Karpas-422 (cell line): Measurements from ENCODE around the gene INVS. TPM values are rescaled to one million over a fixed set of nuclear protein-coding genes. Genes with fewer than 3 reads are reported as not detected.

ENCODE experiments used
- DNase-seq: peaks from one replicate; pipeline ENCODE4 v3.0.0-alpha.2; 2015
- H2AFZ ChIP-seq: fragments of 200-600 bp; sonication (generic); 2 replicates; pipeline ENCODE4 v1.6.1; 2014; ENCODE audit warnings: antibody characterized with exemption, low read length, mixed read lengths
- H3K27ac ChIP-seq: fragments of 200-600 bp; sonication (generic); 2 replicates; pipeline ENCODE4 v1.5.1; 2014; ENCODE audit warnings: mild to moderate bottlenecking, low read length, moderate library complexity
- H3K27me3 ChIP-seq: fragments of 200-600 bp; sonication (generic); 2 replicates; pipeline ENCODE4 v1.6.1; 2014; ENCODE audit warnings: low read length, mixed read lengths
- H3K36me3 ChIP-seq: fragments of 200-600 bp; sonication (generic); 2 replicates; pipeline ENCODE4 v1.6.1; 2014; ENCODE audit warnings: low read length, mixed read lengths; ENCODE audit not compliant: insufficient read depth
- H3K4me1 ChIP-seq: fragments of 200-600 bp; sonication (generic); 2 replicates; pipeline ENCODE4 v1.6.1; 2014; ENCODE audit warnings: mild to moderate bottlenecking, low read length, mixed read lengths
- H3K4me2 ChIP-seq: fragments of 200-600 bp; sonication (generic); 2 replicates; pipeline ENCODE4 v1.6.1; 2014; ENCODE audit warnings: low read length, low read depth, mild to moderate bottlenecking; ENCODE audit not compliant: poor library complexity, severe bottlenecking
- H3K4me3 ChIP-seq: fragments of 200-600 bp; sonication (generic); 2 replicates; pipeline ENCODE4 v1.5.1; 2014; ENCODE audit warnings: mild to moderate bottlenecking, antibody characterized with exemption, low read length, mixed read lengths
- H3K79me2 ChIP-seq: fragments of 200-600 bp; sonication (generic); 2 replicates; pipeline ENCODE4 v1.6.1; 2014; ENCODE audit warnings: mild to moderate bottlenecking, low read length, mixed read lengths
- H3K9ac ChIP-seq: fragments of 200-600 bp; sonication (generic); 2 replicates; pipeline ENCODE4 v1.6.0; 2014; ENCODE audit warnings: low read length
- H3K9me2 ChIP-seq: fragments of 200-600 bp; sonication (generic), shearing (Covaris generic); replicated peaks from 2 replicates; pipeline ENCODE4 v1.6.0; 2014; ENCODE audit warnings: mild to moderate bottlenecking, low read length, moderate library complexity; ENCODE audit not compliant: insufficient read depth
- H3K9me3 ChIP-seq: fragments of 300-700, 200-600 bp; sonication (generic); 2 replicates; pipeline ENCODE4 v1.6.1; 2014; ENCODE audit warnings: low read length, mixed read lengths
- H4K20me1 ChIP-seq: fragments of 200-600 bp; sonication (generic); 2 replicates; pipeline ENCODE4 v1.6.1; 2014; ENCODE audit warnings: mild to moderate bottlenecking, antibody characterized with exemption, low read length, low read depth; ENCODE audit not compliant: insufficient read depth
- total RNA-seq: library from RNA; depleted of rRNA; stranded (reverse); fragments of >200 nt; shearing (Covaris generic); gene quantifications from 2 replicates; pipeline ENCODE4 v1.2.3, GENCODE V29; 2014; ENCODE audit warnings: low replicate concordance

The INVS gene
- total RNA-seq, 1 experiment from 2014 or later = 33.8 TPM

- Histone ChIP-seq H3K36me3 (peaks cover 3% of the 10 kb centered on the region; the same call in 1 of the 2 replicates), H3K4me3 (no peak overlapping the region), H3K9me3 (peaks cover 4% of the 10 kb centered on the region), H3K4me2 (no peak overlapping the region), H3K4me1 (no peaks in the 10 kb centered on the region), H3K79me2 (no peaks in the 10 kb centered on the region; the same call in 1 of the 2 replicates), H3K27ac (no peak overlapping the region), H2AFZ (no peak overlapping the region), H3K9ac (no peak overlapping the region), H3K9me2 (no peaks in the 10 kb centered on the region; the same call in 1 of the 2 replicates), H3K27me3 (no peaks in the 10 kb centered on the region), H4K20me1 (no peaks in the 10 kb centered on the region)
- DNase-seq = no peak
Measured at GRCh38 chr9:100196215-100196614, 97.2 kb downstream of the INVS start.

- no peaks in the 10 kb centered on the region for H4K20me1 ChIP-seq
- H2AFZ ChIP-seq = no peak overlapping the region
- H3K4me1 ChIP-seq = no peaks in the 10 kb centered on the region
- peaks cover 3% of the 10 kb centered on the region; the same call in 1 of the 2 replicates for H3K36me3 ChIP-seq
- H3K79me2 ChIP-seq = no peaks in the 10 kb centered on the region; the same call in 1 of the 2 replicates
- H3K27me3 ChIP-seq = no peaks in the 10 kb centered on the region
- H3K4me2 ChIP-seq = no peak overlapping the region
- no peaks in the 10 kb centered on the region; the same call in 1 of the 2 replicates for H3K9me2 ChIP-seq
- H3K9ac ChIP-seq = no peak overlapping the region
- no peak overlapping the region for H3K4me3 ChIP-seq
- no peak for DNase-seq
- H3K9me3 ChIP-seq = no peaks in the 10 kb centered on the region; the same call in 1 of the 2 replicates
- no peak overlapping the region for H3K27ac ChIP-seq
Measured at GRCh38 chr9:100196828-100197227, 97.8 kb downstream of the INVS start.

- H2AFZ ChIP-seq = no peak overlapping the region
- H4K20me1 ChIP-seq = no peaks in the 10 kb centered on the region
- H3K79me2 ChIP-seq = no peaks in the 10 kb centered on the region; the same call in 1 of the 2 replicates
- H3K27ac ChIP-seq = no peak overlapping the region
- H3K36me3 ChIP-seq = peaks cover 3% of the 10 kb centered on the region; the same call in 1 of the 2 replicates
- H3K9ac ChIP-seq = no peak overlapping the region
- no peaks in the 10 kb centered on the region for H3K4me1 ChIP-seq
- no peaks in the 10 kb centered on the region; the same call in 1 of the 2 replicates for H3K9me2 ChIP-seq
- H3K4me2 ChIP-seq = no peak overlapping the region
- H3K4me3 ChIP-seq = no peak overlapping the region
- no peaks in the 10 kb centered on the region for H3K27me3 ChIP-seq
- no peak for DNase-seq
- H3K9me3 ChIP-seq = no peaks in the 10 kb centered on the region
Measured at GRCh38 chr9:100197553-100197952, 98.5 kb downstream of the INVS start.

GRCh38 chr9:100202806-100203205 lies 103.8 kb downstream of the INVS start:
- H3K4me3 ChIP-seq = no peak overlapping the region

GRCh38 chr9:100204796-100205195 lies 105.8 kb downstream of the INVS start:
- Histone ChIP-seq H3K36me3 (no peaks in the 10 kb centered on the region), H3K4me3 (no peak overlapping the region), H3K9me2 (no peaks in the 10 kb centered on the region), H3K9me3 (no peaks in the 10 kb centered on the region), H3K4me2 (no peak overlapping the region), H3K4me1 (peaks cover under 1% of the 10 kb centered on the region), H3K27me3 (no peaks in the 10 kb centered on the region), H2AFZ (no peak overlapping the region), H3K79me2 (no peaks in the 10 kb centered on the region), H3K9ac (no peak overlapping the region), H4K20me1 (no peaks in the 10 kb centered on the region), H3K27ac (no peak overlapping the region)
- no peak for DNase-seq

More at GRCh38 chr9:100202806-100203205, 103.8 kb downstream of the INVS start:
- H3K36me3 ChIP-seq = no peaks in the 10 kb centered on the region
- no peaks in the 10 kb centered on the region for H3K79me2 ChIP-seq
- H4K20me1 ChIP-seq = no peaks in the 10 kb centered on the region
- no peaks in the 10 kb centered on the region for H3K9me2 ChIP-seq
- no peaks in the 10 kb centered on the region for H3K9me3 ChIP-seq
- no peak overlapping the region for H2AFZ ChIP-seq
- peak; percentile 29 for DNase-seq
- no peak overlapping the region for H3K27ac ChIP-seq
- H3K4me1 ChIP-seq = no peaks in the 10 kb centered on the region
- no peaks in the 10 kb centered on the region for H3K27me3 ChIP-seq
- no peak overlapping the region for H3K9ac ChIP-seq
- no peak overlapping the region for H3K4me2 ChIP-seq

- H3K9me3 ChIP-seq = no peaks in the 10 kb centered on the region
- H3K79me2 ChIP-seq = no peaks in the 10 kb centered on the region; the same call in 1 of the 2 replicates
- peaks cover 7% of the 10 kb centered on the region for H3K4me1 ChIP-seq
- no peaks in the 10 kb centered on the region for H3K36me3 ChIP-seq
- H3K9ac ChIP-seq = no peak overlapping the region
- no peaks in the 10 kb centered on the region for H3K9me2 ChIP-seq
- no peak overlapping the region for H2AFZ ChIP-seq
- H4K20me1 ChIP-seq = no peaks in the 10 kb centered on the region
- H3K4me2 ChIP-seq = no peak overlapping the region
- no peak overlapping the region for H3K27ac ChIP-seq
- no peaks in the 10 kb centered on the region for H3K27me3 ChIP-seq
- no peak overlapping the region for H3K4me3 ChIP-seq
- DNase-seq = no peak
Measured at GRCh38 chr9:100206899-100207298, 107.9 kb downstream of the INVS start.

GRCh38 chr9:100208673-100209072 lies 109.6 kb downstream of the INVS start:
- Histone ChIP-seq H3K27me3 (no peaks in the 10 kb centered on the region), H2AFZ (no peak overlapping the region), H3K4me3 (no peak overlapping the region), H3K4me1 (peaks cover 7% of the 10 kb centered on the region), H3K36me3 (no peaks in the 10 kb centered on the region), H3K79me2 (no peaks in the 10 kb centered on the region; the same call in 1 of the 2 replicates), H3K9ac (no peak overlapping the region), H3K4me2 (no peak overlapping the region), H4K20me1 (no peaks in the 10 kb centered on the region), H3K27ac (no peak overlapping the region), H3K9me3 (no peaks in the 10 kb centered on the region), H3K9me2 (no peaks in the 10 kb centered on the region)
- peak; percentile 34 for DNase-seq

GRCh38 chr9:100211476-100211875 lies 112.4 kb downstream of the INVS start:
- Histone ChIP-seq H3K27ac (no peak overlapping the region), H4K20me1 (no peaks in the 10 kb centered on the region), H3K79me2 (no peaks in the 10 kb centered on the region; the same call in 1 of the 2 replicates), H3K36me3 (no peaks in the 10 kb centered on the region), H3K4me1 (peaks cover 7% of the 10 kb centered on the region), H3K9ac (no peak overlapping the region), H3K4me3 (no peak overlapping the region), H2AFZ (no peak overlapping the region), H3K27me3 (no peaks in the 10 kb centered on the region), H3K9me2 (no peaks in the 10 kb centered on the region), H3K4me2 (no peak overlapping the region), H3K9me3 (no peaks in the 10 kb centered on the region)
- peak; percentile 32 for DNase-seq
